HG03095 (cell line): ENCODE measurements around the gene SORT1.
"Not testable (repeated sequence)": the region's sequence is repeated elsewhere in the genome, so short reads cannot be mapped to it uniquely, and the experiment has no call there.

Experiments used
- ATAC-seq: cut with Tn5 transposase; IDR thresholded peaks from one replicate; pipeline ENCODE4 v1.9.1; 2021; ENCODE audit warnings: moderate library complexity; ENCODE audit not compliant: unreplicated experiment

The SORT1 gene

DNA sequence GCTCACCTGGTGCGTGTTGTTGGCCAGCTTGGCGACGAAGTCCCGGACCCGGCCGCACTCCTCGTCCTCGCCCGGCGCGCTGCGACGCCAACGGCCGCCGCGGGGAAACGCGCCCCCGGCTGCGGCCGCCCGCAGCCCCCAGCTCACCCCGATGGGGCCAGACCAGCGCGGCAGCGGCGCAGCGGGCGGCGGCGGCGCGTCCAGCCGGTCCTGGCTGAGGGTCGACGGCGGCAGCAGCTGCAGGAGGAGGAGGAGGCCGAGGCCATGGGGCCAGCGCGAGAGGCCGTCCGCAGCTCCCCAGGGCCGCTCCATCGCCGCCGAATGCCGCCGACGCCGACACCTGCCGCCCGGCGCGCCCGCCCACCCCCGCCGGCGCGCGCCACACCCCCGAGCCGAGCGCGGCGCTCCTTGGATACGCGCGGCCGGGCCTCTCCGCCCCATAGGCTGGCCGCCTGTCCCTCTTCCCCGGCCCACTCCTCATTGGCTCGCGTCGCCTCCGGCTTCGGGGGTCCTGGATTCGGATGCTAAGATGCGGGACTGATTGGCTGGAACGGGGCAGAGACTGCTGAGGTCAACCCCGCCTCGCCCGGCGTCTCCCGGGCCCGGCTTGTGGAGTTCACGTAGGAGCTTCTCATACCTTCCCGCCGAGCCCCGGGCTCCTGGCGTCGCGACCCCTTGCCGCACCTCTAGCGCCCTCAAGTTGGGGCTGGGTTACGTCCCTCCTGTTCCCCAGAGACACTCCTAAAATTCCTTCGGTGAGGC lies at the start of gene SORT1:
TSS of gene SORT1 (minus strand) at position 338 of the 762 bp plus-strand sequence. CDS start at position 312, 26 bp downstream.
- peak; percentile 87 for ATAC-seq

DNA sequence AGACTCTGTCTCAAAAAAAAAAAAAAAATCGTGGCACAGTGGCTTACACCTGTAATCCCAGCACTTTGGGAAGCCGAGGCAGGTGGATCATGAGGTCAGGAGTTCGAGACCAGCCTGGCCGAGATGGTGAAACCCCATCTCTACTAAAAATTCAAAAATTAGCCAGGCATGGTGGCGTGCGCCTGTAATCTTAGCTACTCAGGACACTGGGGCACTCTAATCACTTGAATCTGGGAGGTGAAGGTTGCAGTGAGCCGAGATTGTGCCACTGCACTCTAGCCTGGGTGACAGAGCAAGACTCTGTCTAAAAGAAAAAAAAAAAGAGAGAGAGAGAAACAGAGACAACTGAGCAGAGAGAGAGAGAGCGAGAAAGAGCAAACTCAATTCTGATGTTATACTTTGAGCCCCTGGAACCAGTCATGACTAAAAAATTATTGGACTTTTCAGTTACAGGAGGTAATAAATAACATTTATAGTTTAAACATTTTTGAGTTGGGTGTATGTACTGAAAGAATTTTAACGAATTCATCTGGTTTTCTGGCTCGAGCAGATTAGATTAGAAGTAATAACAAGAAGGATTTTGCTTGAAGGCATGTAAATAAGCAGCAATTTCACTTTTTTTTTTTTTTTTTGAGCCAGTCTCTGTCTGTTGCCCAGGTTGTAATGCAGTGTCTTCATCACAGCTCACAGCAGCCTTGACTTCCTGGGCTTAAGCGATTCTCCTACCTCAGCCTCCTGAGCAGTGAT lies 48.4 kb upstream of the SORT1 start:
- ATAC-seq, result not testable (repeated sequence)

DNA sequence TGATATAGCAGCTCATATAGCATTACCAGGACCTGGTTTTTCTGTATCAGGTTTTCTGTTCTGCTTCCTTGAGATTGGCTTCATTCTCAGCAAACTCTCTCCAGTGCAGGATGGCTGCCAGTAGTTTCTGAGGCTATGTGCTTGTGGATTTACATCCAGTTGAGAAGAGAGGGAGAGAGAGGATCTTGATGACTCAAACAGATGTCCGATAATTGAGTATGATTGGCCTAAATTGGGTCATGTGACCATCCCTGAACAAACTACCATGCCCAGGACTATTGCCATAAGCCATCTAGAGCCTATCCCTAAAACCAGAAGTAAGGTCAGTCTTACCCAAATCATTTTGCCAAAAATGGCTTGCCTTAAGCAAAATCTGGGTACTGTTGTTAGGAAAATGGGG lies 46.6 kb upstream of the SORT1 start:
- no peak for ATAC-seq

DNA sequence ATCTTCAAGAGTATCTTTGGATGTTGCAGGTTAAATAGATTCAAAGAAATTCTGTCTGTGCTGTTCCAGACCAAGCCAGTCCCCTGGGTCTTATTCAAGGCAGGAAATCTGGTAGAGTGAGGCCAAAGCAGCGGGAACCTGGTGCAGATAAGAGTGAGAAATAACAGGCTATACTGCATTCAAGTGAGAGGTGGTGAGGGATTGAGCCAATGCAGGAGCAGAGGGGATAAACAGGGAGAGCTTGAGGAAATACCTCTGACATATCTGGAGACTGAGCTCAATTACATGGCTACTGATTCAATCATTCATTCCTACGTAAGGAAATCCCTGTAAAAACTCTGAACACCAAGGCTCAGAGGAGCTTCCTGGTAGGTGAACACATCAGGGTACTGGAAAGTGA lies 45.8 kb upstream of the SORT1 start:
- ATAC-seq, result no peak

DNA sequence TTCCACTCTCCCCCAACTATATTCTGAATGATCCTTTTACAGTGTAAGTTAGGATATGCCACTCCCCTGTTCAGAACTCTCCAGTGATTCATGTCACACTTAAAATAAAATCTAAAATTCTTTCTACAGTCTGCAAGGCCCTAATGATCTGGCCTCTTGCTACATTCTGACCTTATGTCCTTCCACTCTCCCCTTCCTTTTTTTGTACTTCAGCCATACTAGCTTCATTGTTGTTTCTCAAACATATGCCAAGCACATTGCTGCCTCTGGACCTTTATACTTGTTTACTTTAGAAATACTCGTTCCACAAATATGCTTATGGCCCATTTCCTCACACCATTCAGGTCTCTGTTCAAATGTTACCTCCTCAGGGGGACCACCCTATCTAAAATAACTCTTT lies 43.4 kb upstream of the SORT1 start:
- ATAC-seq, result no peak

DNA sequence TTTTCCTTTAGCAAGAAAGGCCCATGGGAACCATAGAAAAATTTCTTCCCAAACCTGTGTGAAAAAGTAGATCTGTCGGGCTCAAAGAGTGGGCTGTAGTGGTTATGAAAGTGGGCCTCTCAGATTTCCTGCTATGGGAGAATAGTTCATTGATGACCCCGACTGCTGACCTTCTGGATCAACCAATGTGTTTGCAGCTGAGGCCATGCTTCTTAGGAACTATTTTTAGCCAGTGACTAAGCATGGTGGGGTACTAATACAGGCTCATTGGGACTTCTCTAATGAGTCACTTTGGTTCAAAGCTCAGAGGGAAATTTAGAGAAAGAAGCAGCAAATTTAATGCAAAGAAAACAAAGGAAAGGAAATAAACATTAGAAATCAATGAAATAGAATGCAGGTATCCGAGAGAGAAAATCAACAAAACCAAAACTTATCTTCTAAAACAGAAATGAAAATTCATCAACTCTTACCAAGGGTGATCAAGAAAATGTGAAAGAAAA lies 41.1 kb upstream of the SORT1 start:
- ATAC-seq, result no peak

DNA sequence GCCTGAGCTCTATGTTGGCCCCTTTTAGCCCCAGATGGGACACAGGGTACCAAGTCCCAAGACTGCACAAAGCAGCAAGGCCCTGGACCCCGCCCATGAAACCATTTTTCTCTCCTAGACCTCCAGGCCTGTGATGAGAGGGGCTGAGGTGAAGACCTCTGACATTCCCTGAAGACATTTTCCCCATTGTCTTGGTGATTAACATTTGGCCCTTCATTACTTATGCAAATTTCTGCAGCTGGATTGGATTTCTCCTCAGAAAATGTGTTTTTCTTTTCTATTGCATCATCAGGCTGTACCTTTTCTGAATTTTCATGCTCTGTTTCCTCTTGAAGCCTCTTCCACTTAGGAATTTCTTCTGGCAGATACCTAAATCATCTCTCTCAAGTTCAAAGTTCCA lies 36.8 kb upstream of the SORT1 start:
- ATAC-seq, result no peak

DNA sequence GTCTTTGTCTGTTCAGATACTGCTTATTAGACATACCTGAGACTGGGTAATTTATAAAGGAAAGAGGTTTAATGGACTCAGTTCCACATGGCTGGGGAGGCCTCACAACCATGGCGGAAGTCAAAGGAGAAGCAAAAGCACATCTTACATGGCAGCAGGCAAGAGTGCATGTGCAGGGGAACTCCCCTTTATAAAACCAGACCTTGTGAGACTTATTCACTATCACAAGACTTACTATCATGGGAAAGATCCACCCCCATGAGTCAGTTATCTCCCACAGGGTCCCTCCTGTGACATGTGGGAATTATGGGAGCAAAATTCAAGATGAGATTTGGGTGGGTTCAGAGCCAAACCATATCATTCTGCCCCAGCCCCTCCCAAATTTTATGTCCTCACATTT lies 35.6 kb upstream of the SORT1 start:
- no peak for ATAC-seq

DNA sequence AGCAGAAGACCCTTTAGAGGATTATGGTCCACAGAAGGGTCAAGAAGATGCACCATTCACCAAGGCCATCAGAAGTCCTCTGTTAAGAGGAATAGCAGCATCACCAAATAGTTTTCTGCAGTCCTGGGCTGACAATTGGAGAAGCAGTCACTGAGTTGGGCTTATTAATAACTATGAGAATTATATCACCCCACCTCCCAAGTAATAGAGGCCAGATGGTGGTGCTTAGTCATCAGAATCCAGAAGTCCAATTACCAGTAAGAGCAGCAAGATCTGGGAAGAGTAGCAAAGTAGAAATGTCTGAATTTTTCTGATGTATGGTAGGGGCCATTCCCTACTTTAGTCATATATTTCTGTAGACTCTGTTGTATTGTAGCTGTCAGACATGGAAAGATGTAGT lies 34.6 kb upstream of the SORT1 start:
- no peak for ATAC-seq

DNA sequence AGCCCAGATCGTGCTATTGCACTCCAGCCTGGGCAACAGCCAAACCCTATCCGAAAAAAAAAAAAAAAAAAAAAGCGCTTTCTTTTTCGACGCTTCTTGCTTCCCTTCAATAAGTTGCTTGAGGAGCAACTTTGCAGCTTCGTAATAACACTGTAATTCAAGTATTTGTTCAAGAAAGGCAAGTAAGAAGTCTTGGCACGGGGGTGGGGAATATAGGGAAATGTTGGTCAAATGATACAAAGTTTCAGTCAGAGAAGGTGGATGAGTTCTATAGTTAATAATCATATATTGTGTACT lies 29.4 kb upstream of the SORT1 start:
- no peak for ATAC-seq

DNA sequence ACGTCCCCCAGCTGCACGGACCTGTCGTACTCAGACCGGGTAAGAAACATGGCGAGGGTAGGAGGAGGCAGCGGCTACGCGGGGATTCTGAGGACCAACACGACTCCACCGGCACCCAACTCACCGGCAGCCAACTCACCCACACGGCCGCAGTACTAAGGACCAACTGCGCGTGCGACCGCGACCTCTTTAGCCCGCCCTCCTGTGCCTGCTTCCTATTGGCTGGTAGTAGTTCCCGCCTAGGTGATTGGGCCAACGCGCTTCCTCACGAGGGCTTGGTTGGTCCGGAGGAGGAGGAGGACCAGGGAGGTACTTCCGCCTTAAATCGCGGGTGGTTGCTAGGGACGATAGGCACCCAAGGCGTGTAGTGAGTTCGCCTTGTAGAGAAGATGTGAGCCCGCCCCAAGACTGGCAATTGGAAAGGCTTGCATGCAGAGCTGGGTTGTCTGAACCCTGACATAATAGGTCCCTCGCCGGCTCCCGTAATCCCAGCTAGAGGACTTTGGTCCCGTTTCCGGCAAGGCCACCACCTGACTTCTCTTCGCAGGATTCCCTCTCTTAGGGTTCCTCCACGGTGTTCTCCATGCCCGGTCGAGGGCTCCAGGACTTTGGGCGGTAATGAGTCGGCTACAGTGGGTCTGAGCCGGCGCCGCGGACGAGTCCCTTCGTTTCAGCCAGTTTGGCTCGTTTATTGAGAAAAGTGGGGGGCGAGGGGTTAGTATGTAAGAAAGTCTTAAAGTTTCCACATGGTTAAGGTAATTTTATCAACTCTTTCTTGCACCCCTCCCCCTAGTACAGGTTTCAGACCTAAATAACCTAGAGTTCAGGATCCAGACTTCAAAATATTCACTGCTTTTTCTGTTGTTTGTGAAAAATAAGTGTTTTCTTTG lies 28.8 kb upstream of the SORT1 start, which contains the start of gene PSMA5:
TSS of gene PSMA5 (minus strand) at position 168 of the 890 bp plus-strand sequence. CDS start at position 50, 118 bp downstream.
- peak; percentile 95 for ATAC-seq

DNA sequence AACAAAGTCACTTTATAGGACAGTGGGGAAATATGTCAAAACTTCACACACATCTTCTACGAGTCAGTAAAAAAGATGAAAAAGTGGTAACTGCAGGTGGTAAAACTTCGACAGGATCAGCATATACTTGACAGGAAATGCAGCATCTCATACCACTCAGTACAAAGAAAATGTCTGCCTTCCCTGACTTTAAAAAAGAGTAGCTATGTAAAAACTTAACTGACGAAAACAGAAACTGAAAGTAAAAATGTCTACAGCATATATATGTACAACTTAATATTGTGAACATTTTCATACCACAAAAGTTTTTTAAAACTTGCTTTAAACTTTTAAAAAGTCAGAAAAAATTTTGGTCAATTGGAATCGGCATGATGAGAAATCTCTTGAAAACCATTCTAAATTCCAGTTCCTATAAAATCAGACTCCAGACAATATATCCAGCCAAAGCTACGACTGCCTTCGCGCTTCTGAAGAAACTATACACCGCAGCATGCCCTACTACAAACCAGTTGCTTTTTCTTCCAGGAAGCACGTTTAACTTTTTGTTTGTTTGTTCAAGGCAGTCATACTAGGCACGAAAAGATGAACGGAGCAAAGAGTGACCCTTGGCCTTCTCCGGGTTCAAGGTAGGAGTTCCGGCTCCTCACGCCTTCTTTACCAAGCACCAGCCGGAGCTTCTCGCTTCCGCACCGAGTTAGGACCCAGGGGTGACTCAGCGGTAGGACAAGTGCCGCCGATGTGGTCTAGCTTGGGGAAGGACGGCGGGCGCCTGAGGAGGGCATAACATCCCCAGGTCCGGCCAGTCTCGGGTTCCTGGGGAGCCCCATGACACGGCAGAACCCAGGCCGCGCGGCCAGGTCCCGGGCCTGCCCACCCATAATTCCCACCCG lies 27.9 kb upstream of the SORT1 start:
- peak; percentile 34 for ATAC-seq

DNA sequence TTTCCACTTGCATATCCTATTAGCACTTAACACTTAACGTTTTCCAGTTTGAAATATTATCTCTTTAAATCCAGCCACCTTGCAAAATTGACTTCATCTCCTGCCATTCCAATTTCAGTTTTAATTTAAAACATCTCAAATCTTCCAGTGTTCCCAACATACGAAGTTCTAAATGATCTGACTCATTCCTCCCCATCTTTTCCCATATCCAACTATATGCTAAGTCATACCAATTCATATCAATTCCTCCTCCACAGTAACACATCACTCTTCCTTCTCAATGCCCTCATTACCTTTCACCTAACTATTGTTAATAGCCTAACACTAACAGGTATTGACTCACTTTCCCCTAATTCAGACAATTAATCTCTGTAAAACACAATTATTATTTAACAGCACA lies 25.8 kb upstream of the SORT1 start:
- no peak for ATAC-seq

DNA sequence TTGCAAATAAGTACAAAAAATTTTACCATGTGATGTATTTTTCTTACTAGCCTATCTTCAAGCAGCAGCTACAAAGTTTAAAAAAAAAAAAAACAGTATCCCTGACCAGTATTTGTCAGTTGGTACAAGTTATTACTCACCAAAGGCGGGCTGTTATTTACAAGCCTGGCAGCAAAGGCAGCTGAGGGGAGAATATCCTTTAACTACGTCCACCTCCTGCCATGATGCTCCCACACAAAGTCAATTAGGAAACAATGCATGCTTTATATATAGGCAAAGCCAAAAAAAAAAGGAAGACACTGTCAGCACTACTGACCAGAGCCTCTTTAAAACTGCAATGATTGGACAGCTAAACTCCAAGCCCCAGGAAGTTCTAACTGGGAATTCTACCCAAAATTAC lies 14.8 kb upstream of the SORT1 start:
- no peak for ATAC-seq

DNA sequence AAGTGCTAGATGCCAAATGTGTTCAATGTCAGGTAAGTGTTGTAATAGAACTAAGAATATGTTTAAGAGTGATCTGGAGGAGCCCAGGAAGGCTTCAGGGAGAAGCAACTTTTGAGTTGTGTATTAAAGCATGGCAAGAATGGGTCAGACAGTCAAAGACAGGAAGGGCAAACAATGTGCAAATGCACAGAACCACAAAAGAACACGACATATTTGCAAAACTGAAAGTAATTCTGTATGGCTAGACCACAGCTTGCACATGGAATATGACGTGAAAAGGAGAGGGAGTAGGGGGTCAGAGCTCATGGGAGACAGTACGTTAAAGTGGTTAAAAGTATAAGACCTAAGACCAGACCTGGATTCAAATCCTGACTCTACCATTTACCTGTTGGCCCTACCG lies 7.1 kb upstream of the SORT1 start:
- no peak for ATAC-seq

DNA sequence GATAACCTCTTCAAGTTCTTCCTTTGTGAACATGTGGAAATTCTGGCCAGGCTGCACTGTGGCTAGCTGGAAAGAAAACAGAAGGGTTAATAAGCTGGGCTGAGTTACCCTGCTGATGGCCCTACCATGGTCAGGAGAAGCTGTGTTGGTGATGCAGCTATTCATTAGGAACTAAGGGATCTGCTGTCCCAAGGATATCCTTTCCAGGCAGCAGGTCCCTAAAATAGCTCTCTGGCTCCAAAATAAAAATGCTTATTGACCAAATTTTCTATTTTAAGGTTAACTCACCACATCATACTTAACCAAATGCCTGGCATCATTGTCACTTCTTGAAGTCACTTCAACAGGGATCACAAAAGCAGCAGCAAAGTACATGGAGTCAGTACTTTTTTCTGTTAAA lies 4.3 kb upstream of the SORT1 start:
- ATAC-seq, result no peak

DNA sequence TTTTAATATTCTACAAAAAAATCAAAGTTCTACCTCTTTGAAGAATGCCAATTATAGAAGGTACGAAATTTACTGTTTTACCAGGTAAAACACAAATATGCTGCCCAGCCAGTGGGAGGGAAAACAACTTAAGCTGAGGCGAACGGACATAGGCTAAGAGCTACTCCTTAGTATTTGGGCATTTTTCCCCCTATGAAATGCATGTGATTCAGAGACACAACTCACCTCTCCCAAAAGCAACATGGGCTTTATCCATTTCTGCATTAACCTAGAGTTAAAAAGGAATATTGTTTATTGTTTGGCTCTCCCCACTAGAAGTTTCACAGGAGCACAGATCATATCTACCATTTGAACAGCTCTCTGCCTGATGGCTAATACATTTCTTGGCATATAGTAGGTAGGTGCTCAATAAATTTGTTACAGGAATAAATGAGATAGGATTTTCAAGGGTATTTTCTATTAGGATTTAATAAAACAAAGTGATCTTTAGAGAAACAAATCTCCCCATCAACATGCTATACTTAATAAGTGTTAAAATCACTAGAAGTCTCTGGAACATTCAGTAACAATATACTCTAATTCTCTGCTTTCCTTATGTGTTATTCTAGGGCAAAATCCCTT lies 2.4 kb upstream of the SORT1 start:
- no peak for ATAC-seq

DNA sequence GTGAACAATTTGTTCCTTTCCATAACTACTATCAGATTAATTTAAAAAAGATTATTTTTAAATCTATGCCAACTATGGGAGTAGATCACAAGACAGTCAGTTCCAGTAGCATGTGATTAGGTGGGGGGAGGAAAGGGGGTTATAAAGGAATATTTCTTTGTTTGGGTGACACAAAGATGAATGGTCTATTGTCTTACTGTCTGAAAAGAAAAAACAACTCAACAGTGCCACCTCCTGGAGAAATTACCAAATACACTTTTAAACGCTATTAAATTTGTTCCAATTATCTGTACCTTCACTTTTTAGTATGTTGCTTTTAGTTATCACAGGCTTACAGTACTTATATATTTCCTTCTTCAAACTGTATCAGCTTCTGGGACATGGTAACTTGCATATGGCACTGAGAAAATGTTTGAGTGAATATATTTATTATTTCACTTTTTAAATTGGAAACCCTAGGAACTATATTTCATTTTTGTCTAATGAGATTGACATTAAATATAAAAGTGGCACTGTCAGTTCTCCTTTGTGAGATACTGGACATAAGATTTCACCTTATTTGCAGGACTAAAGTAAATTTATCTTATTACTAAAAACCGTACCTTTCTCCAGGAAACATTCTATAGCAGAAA lies 1.7 kb upstream of the SORT1 start:
- ATAC-seq, result no peak
